Iris pigment epithelial cell (primary cell): ENCODE data around the gene CRHR1.

Experiments
- DNase-seq: peaks from one replicate; pipeline ENCODE4 v3.0.0-alpha.2; 2011; ENCODE audit warnings: low read depth

CRHR1 gene

DNA sequence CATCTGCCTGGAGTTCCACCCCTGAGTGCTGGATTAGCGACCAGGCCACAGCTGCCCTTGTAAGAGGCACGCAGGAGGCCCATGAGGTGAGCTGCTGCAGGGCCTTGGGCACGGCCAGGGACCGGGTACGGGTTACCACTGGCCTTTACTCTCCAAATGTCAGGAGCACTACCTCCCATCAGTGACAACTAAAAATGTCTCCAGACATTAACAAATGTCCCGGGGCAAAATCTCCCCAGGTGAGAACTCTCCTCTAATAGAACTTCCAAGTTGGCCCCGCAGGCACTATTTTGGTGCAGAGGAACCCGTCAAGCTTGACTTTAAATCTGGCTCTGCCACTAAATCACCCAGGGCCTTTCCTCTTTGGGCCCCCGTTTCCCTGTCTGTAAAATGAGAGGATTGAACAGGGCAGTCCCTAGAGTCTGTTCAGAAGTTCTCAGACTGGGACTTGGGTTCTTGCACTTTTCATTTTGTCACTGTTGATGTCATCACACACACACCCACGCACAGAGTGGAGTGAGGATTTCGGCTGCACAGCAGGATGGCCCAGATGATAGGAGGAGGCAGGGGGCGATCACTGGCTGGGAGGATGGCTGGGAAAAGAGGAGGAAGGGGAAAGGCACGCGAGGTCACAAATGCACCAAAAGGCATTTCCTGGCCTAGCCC, 85.7 kb downstream of the CRHR1 start:
- no peak for DNase-seq

DNA sequence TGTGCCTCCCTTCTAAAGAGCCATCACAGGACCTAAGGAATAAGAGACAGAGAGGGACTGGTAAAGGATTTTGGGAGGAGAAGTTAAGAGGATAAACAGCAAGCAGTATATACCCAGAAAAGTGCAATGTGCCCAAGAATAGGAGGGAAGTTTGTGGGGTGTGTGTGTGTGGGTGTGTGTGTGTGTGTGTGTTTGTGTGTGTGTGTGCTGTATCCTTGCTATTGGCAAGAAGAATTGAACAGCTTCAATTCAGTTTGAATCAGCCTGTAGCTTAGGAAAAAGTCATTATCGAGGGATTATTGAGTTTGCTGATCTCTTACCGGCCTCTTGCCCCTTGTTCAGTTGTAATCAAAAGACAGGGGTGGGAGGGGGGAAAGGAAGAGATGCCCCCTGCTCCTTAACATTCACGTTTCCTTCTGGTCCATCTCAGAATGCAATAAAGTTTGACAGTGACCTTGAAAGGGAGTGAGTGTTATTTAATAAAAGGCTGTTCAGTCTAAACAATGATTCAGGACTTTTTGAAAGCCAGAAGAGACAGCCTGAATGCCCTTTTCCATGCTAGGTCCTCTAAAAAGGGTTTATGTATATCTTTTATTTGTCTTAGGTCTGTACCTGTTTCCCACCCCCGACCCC, 86.3 kb downstream of the CRHR1 start:
- no peak for DNase-seq

DNA sequence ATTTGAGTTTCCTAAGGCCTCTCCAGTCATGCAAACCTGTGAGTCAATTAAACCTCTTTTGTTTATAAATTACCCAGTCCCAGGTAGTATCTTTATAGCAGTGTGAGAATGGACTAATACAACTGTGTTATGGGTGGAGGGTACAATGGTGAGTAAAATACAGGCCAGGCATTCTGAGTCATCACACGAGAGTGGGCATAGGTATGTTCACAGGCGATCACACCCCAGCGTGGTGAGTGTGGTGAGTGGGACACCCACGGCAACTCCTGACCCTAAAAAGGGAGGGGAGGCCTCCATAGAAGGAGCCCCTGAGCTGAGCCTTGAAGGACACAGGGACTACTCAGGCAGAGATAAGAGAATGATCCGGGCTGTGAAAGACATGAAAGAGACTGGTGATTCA, 87.6 kb downstream of the CRHR1 start:
- no peak for DNase-seq

DNA sequence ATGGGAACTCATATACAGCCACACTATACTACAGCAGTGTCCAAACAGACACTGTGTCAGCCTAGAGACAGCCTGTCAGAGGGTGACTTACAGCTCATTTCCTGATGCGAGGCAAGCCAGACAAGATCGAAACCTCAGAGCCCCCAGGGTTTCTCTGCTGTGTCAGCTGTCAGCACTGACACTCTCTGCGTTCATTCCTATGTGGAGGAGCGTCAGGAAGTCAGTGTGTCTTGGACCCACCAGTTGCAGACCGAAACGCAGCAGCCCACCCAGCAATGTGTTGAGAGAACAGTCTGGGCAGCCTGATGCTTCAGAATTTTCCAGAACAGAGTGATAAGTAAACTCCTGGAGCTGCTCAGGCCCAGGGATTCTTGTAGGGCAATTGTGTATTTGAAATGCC, 89.6 kb downstream of the CRHR1 start:
- DNase-seq = no peak

DNA sequence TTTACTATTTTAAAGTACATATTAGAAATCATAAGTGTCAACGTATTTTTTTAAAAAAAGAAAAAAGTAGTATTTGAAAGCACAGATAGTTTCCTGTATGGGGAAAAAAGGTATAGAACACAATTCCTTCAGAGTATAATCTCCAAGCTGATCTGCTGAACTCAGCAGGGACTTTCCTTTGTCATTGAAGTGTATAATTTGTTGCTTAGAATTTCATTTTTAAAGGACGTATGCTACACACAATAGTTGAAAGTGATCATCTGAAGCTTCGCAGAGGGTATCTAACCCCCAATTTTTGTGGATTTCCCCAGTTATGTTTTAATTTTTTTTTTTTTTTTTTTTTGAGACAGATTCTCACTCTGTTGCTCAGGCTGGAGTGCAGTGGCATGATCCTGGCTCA, 90.0 kb downstream of the CRHR1 start:
- no peak for DNase-seq

DNA sequence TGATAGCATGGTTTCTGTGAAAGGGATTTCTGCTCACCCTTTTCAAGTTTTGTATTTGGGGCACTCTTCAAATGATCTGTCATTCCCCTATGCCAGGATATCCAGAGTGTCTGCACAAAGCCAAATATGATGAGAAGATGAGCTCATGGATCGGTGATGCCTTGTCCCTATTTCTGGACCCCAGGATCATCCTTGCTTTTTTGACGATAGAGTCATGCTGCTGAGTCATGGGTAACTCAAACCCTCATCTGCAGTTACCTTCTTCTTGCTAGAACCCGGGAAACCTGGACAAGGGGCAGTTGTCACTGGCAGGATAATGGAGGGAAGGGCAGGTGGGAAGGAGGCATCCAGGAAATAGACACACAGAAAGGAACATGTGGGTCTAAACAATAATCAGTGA, 92.4 kb downstream of the CRHR1 start:
- no peak for DNase-seq

DNA sequence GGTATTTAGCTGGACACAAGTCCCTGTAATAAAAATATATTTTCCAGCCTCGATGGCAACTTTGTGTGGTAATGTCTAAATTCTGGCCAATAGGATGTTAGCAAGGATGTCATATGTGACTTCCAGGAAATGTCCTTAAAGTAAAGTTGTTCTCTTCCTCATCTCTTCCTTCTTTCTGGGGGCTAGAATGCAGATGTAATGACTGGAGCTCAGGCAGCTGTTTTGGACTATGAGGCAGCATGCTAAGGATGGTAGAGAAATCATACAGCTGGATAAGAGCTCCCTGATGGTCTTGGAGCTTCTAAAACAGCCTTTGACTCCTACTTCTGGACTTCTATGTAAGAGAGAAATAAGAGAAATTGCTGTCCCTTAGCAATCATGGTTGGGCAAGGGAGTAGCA, 93.3 kb downstream of the CRHR1 start:
- no peak for DNase-seq

DNA sequence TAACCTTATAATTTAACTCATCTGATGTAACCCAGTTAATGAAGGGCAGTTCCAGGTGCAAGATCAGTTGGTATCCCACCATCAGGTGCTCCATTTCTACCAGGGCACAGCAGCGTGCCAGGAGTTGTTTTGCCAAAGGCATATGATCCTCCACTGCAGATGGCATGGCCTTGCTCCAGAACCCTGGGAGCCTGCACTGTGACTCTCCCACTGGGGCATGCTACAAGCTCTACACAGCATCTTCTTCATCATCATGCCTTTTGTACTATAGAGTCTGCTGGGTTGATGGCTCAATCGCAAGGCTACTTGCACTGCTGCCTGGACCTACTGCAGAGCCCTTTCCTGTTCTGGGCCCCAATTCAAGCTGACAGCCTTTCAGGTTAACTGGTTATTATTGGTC, 98.9 kb downstream of the CRHR1 start:
- DNase-seq = no peak
